HG02840 (cell line): ENCODE results near the gene CELSR2.
"Not testable (repeated sequence)": the region's sequence is repeated elsewhere in the genome, so short reads cannot be mapped to it uniquely, and the experiment has no call there.

Source experiments
- ATAC-seq: cut with Tn5 transposase; IDR thresholded peaks from one replicate; pipeline ENCODE4 v1.9.1; 2021; ENCODE audit warnings: mild to moderate bottlenecking, moderate library complexity, moderate number of reproducible peaks; ENCODE audit not compliant: unreplicated experiment, low FRiP score

The CELSR2 gene

DNA sequence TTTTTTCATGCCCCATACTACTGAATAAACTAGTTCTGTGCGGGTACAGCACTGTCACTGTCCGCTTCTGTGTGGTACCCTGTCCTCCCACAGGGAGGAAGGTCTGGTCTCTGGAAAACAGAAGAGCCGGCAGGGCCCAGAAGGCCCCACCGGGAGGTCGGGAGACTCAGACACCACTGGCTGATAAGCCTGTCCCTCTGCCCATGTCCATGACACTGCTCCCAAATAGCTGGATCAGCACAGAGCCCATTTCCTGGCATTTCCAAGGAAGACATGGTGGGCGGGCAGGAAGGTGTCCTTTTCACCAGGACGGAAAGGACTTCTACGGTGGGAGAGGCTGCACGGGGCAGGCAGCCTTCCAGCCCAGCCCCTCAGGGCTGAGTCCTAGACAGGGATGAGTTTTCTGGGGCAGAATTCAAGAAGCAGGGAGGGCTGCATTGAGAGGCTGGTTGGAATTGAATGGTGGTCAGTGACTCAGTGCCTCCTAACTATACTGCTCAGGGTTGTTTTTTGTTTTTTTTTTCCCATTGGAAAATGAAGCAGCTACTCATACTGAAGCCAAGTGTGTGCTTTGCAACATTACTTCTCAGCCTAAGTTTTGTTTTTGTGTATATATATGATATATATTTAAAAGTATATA is 26.5 kb downstream of the CELSR2 start:
- no peak for ATAC-seq

DNA sequence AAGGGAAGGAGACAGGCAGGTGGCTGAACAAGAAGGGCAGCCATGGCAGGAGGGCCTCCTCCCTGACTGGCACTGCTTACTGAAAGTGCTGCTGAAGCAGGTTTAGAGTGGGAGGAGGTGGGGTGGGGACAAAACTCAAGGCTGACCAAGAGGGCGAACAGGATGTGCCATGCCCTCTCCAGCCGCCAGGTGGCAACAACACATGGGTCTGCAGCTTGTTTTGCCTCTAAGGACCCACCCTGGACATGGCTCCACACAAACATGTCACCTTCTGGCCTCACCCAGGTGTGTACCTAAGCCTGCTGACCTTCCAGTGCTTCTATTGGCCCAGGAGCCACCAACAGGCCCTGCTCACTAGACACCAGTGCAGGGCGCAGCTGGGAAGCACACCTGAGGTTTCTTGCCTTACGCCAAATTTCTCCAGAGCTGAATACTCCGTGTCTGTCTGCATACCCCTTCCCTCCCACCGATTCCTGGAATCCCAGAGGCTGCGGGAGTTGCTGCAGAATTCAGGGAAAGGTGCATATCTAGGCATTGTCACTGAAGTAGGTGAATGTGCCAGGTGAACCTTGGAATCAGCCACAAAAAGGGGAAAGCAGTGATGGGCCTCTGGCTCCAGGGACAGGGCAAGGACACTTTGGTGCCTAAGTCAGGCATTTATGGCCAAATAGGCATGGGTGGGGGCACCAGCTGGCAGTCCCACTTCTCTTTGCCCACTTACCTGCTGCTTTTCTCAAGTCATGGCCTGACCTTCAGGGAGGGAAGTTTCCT is 28.3 kb downstream of the CELSR2 start:
- no peak for ATAC-seq

GRCh38 chr1:109279615-109280278 is 30.4 kb downstream of the CELSR2 start:
- ATAC-seq, result no peak

DNA sequence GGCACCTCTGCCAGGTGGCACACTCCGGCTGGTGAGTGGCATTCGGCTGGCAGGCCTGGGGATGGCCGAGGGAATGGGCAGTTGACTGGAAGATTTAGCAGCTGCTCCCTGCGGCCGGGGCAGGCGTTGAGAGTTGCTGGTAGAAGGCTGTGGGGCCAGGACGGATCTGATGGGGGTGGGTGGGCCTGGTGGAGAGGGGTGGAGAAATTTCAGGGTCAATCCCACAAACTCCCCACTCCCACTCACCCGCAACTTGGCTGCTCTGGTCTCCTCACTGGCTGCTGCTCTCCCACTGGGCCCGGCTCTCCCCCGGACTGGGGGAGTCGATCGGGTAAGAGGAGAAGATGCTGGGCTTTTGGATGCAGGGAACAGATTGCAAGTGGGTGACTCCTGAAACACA is 31.5 kb downstream of the CELSR2 start:
- ATAC-seq, result no peak

GRCh38 chr1:109281680-109282496 is 32.5 kb downstream of the CELSR2 start:
- ATAC-seq, result no peak

DNA sequence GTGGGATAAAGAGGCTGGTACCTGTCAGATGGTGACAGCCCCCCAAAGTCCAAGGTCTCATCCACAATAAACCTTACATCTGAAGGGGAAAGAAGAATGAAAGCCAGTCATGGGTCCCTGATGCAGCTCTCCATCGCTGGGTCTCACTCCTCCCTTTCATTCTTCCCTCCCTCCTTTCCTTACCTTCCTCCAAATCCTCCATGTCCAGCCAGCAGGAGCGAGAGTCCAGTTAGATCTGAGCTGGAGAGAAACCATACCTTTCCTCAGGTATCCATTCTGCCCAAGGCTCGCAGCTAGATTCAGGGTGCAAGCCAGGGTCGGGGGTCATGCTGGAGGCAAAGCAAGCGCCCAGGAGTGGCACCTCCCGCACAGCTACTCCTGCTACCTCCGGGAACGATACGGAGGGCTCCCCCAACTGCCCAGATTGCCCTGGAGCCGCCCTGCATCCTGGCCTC is 33.2 kb downstream of the CELSR2 start:
- no peak for ATAC-seq

GRCh38 chr1:109282952-109283747 is 33.8 kb downstream of the CELSR2 start, which contains the start of gene PSRC1:
Gene PSRC1, minus strand, starts transcription at chr1:109283145.
- ATAC-seq, result peak; percentile 93

DNA sequence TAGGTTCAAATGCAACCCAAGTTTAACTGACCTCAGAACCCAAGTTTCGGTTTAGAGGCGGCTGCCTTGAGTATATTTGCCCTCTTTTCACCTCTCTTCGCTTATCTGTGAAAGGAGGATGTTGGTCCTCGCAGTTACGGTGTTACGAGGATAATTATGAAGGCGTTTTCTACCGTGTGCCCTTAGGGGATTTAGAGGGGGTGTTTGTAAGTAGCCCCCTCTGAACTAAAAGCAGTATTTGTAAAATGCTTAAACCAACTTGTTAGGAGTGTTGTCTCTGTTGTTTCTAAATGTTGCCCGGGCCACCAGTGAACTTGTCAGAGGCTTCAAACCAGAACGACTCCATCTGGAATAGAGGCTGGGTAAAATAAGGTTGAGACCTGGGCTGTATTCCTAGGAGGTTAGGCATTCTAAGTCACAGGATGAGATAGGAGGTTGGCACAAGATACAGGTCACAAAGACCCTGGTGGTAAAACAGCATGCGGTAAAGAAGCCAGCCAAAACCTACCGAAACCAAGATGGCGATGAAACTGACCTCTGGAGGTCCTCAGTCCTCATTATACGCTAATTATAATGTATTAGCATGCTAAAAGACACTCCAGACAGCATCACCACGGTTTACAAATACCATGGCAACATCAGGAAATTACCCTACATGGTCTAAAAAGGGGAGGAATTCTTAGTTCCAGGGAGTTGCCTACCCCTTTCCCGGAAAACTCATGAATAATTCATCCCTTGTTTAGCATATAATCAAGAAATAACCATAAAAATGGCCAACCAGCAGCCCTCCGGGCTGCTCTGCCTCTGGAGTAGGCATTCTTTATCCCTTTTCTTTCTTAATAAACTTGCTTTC is 34.6 kb downstream of the CELSR2 start:
- no peak for ATAC-seq

DNA sequence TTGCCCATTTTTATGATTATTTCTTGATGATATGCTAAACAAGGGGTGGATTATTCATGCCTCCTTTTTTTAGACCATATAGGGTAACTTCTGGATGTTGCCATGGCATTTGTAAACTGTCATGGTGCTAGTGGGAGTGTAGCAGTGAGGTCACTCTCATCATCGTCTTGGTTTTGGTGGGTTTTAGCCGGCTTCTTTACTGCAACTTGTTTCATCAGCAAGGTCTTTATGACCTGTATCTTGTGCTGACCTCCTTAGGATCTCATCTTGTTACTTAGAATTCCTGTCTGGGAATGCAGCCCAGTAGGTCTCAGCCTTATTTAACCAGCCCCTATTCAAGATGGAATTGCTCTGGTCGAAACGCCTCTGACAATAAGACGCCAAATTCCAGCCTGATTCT is 37.4 kb downstream of the CELSR2 start:
- ATAC-seq, result not testable (repeated sequence)

DNA sequence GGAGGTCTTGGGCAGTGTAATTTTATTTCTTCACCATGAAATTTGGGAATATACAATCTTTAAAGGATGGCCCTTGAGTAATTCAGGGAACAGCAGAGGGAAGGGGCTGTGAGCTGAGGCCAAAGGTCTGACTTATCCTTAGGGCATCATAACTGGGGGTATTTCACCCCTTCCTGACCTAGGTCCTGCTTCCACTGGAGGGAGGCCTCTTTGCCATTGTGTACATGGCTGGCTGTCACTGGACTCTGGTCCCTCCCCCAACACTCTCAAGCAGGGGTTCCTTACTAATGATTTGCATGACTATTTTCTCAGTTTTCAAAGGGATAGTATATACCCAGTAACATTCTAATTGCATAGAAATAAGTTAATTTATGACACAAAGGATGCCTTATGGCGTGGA is 40.8 kb downstream of the CELSR2 start:
- ATAC-seq, result no peak

DNA sequence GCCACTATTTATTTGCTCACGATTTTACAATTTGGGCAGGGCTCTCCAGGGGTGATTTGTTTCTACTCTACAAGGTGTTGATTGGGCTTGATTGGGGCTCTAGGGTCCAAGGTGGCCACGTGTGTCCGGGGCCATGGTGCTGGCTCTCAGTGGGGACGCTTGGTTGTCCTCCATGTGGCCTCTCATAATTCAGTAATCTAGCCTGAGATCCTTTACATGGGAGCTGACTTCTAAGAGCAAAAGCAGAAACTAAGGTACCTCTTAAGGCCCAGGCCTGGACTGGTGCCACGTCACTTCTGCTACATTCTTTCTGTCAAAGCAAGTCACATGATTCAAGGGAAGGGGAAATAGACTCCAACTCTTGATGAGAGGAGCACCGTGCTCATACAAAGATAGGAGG is 41.7 kb downstream of the CELSR2 start:
- ATAC-seq, result no peak

GRCh38 chr1:109292364-109292763 is 43.0 kb downstream of the CELSR2 start:
- no peak for ATAC-seq

- ATAC-seq, result no peak
Observed at GRCh38 chr1:109293026-109293425, 43.7 kb downstream of the CELSR2 start.

DNA sequence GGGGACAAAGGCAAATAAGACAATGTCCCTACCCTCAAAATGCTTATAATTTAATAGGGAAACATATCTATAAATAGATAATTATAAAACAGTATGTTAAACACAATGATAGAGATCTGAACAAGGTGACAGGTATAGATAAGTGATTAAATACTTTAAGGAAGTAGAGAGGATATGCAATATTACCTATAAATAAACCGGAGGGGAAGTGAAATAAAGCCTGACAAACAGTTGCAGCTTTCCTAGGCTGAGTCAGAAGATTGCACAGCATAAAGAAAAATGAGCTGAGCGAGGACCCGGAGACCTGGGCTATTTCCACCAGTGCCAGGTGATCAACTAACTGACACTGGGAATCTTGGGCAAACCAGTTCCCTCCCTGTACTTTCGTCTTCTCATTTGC is 45.1 kb downstream of the CELSR2 start:
- ATAC-seq, result no peak

DNA sequence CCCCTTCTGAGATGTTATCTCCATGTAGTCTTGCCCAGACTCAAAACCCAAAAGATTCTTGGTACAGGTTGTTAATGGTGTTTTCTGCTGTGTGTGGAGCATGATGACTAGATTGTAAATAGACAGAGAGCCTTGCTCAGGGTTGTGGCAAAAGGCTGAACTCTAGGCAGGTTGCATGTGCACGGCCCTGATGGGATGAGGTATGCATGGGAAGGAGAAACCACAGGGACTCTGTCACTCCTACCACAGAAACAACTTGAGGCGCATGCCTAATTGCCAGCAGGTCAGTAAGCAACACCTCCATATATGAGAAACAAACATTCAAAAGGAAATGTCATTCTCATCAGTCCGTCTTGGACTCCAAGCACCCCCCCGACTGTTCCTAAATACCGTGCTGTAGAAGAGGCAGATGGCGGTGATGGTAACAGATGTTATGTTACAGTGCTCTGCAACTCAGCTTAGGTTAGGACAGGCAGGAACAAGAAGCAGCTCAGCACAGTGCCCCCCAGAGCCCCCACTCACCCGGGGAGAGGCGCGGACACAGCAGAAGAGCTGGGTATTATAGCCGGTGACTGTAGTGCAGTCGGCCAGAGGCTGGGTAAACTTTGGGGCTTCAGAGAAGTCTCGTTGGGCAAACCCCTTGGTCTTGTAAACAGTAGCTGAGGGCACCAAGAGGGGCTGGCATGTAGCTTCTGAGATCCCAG is 46.5 kb downstream of the CELSR2 start:
- ATAC-seq, result no peak

GRCh38 chr1:109296782-109297181 is 47.4 kb downstream of the CELSR2 start:
- ATAC-seq, result no peak

DNA sequence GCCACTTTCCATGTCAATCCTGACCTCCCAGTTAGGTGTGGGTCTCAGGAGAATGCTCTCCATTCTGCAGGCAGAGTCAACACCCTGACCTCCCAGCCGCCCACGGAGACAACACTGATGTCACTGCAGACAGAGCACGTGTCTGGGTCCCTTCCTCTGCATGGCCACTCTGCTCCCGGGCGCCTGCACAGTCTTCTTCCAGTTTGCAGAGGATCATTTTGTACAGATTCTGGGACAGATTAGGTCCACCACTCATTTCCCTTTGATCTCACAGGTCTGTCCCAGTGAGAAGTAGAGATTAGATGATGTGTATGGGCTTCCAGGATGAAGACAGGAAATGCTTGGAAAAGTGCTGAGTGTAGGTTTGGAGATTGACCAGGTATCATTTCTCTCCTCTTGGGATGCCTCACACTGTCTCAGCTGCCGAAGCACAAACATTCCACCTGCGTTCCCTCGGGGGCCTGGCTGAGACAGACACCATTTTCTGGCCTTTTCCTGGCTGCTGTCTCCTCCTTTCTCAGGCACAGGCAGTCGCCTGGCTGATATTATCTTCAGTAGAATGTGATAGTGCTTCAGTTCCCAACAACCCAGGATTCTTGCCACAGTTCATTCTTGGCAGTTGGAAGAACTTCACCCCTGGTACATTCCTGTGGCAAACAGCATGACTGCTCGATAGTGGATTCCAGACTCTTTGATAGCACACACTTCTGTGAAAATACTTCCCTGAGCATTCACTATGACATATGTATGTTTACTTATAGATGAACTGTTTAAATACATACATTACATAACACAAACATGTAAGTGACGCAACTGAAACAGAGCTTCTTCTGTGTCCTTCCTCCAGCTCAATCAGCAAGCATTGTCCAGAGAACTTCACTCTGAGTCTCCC is 49.6 kb downstream of the CELSR2 start:
- ATAC-seq, result no peak
